ENCODE measurements around the gene LIMK1.
A peak's percentile ranks its signal among the peaks of the same experiment; 100 is the strongest.
"Not testable (repeated sequence)": the region's sequence is repeated elsewhere in the genome, so short reads cannot be mapped to it uniquely, and the experiment has no call there.

The LIMK1 gene

DNA sequence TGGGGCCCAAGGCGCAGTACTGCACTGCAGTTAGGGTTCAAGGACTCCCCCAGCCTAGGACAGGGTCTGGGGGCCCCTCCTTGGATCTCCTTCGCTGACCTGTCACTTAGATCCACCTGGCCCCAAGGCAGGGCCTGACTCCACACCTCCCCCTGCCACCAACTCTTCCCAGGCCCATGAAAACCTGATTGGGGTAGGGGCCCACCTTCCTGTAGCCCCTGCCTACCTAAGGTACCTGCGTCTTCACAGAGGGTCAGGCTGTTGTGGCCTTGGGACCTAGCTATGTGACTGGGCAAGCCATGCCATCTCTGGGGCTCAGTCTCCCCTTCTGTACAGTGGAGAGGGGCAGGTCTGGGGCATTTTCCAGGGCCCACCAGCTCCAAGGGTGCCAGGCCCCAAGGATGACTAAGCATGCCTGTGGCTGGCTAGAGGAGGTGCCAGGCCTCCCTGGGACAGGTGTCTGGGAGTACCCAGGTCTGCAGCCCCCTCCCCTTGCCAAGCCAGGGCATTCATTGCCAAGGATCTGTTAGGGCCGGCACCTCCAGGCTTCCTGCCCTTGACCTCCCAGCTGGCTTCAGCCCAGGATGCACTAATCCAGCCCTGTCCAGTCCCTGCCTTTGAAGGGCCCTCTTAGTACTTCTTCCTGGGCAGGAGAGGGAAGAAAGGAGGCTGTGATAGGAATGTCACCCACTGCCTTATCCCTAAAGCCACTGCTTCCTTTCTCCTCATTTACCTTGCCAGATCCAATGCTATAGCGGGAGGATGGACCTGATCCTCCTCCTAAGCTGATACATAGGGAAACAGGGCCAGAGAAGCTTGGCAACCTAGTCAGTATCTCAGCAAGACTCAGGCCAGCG lies 1.3 kb downstream of the LIMK1 start:
- no peak for DNase-seq

DNA sequence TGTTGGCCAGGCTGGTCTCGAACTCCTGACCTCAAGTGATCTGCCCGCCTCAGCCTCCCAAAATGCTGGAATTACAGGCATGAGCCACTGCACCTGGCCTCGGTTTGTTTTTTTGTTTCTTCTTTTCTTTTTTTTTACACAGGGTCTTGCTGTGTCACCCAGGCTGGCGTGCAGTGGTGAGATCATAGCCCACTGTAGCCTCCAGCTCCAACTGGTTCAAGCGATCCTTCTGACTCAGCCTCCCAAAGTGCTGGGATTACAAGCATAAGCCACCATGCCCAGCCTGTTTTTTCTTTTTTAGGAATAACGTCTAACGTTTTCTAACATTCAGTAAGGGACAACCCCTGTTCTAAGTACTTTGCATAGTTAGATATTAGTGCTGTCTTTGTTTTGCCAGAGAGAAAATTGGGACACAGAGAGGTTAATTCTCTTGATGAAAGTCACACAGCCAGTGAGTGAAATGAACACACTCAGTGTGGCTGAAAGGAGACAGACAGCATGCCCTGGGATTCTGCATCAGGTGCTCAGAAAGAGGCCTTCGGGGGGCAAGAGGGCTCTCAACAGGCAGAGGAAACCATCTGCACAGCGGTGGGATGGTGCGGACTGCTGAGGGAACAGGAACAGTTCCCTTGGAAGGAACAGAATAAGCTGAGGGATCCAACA lies 4.3 kb downstream of the LIMK1 start:
- DNase-seq = no peak

DNA sequence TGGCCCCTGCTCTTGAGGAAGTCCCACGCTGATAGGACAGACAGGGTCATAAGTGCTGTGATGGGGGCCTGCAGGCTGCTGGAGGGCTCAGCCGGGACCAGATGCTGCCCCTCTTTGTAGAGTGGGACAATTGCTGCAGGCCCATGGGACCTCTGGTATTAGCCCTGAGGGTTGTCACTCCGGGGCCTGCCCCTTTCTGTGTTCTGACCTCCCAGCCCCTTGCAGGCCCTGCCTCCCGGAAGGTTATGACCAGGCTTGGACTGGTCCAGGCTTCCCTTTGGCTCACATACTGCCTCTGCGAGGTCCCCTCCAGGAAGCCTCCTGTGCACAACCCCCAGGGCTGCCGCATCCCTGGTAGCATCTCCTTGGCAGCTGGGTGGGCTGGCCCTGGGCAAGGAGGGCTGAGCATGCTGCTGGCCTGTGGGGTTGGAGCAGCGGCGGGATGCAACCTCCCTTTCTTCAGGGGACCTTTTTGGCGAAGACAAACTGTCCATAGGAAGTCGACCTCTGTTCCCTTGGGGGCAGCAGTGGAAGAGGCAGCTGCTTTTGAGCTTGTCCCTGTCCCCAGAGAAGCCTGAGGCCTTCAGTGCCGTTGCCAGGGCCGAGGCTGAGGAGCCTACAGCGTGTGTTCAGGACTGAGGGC lies 8.8 kb downstream of the LIMK1 start:
- DNase-seq = no peak

DNA sequence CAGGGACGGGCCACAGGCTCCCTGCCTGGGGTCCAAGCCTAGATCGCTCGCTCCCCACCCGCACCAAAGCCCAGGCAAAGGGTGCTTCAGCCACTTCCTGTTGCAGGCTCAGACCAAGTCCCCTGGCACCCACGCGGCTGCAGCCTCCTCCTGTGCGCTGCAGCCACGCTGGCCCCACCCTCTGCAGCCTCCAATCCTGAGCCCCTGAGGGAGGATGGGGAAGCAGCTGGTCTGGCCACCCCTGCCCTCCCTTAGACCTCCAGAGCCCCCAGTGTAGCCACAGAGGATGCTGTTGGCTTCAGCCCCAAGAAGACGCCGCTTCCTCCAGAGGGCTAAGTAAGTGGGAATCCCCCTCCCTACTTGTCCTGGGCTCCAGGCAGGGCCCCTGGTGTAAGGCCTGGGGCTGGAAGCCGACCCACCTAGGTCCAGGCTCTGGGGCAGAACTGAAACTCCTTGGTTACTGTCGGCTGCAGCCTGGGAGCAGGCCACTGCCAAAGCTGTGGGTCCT lies 9.4 kb downstream of the LIMK1 start:
- no peak for DNase-seq

DNA sequence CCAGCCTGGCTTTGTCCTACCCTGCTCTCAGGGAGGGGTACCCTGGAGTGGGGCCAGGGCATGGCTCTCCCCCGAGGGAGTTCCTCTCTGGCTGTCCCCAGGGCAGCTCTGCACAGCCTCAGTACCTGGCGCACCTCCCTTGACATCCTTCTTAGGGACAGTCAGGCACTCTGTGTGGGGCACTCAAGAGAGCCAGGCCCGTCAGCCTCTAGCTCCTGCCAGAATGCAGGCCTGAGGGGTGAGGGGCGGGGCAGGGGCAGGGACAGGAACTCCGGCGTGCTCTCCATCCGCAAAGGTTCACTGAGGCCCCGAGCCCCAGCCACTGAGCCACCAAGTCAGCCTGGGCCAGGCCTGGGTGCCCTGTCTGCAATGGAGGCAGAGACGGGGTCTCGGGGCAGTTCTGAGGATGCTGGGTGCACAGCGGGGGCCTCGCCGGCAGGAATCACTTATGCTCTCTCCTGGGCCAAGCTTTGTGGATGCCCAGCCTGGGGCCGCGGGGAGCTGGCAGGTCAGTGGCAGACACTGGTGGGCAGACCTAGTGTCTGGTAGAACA lies 10.1 kb downstream of the LIMK1 start:
- no peak for DNase-seq

DNA sequence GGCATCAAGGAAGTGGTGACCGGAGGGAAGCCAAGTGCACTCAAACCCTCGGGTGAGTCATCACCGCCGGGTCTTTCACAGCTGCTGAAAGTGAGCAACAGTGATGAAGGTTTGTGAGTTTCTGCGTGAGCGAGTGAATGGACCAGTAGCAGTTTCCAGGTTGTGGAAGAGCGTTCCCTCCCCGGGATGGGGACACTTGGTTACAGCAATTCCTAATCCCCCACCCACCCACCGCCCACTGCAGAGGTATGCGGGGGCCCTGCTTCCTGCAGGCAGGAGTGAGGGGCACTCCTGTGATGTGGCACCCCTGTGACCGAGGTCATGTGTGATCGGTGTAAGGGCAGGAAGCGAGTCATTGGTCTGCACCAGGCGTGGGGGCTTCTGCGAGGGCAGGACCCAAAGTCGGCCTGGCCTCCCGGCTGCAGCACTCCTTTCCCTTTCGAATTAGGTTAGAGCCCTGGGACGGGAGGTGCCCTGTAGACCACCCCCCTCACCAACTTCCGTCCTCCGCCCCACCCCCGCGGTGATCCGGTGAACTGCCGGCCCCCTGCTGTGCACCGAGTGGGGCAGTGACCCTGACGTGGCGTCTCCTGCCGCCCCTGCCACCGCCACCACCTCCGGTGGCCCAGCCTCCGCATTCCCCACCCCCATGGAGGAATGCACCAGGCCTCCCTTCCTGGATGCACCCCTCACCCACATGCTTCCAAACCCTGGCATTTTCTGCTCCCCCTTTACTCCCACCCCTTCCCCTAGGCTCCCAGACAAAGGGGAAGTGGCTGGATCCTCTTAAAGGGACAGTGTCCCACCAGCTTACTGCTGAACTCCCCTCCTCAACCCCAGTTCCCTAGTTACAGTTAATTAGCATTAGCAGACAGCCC lies 10.9 kb downstream of the LIMK1 start:
- DNase-seq = peak; percentile 95

DNA sequence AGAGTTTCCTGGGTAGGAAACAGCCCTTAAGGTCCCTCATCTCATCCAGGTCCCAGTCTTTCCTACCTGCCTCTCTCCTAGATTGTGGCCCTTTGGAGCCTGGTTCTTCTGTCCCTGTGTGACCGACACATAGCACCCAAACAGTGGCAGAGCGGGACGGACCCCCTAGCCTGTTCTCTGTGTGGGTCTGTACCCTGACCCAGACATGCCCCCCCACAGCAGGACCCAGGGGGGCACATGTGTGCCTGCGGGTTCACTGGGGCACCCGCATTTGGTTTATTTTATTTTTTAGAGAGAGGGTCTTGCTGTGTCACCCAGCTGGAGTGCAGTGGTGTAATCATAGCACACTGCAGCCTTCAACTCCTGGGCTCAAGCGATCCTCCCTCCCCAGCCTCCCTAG lies 11.5 kb downstream of the LIMK1 start:
- DNase-seq = no peak

DNA sequence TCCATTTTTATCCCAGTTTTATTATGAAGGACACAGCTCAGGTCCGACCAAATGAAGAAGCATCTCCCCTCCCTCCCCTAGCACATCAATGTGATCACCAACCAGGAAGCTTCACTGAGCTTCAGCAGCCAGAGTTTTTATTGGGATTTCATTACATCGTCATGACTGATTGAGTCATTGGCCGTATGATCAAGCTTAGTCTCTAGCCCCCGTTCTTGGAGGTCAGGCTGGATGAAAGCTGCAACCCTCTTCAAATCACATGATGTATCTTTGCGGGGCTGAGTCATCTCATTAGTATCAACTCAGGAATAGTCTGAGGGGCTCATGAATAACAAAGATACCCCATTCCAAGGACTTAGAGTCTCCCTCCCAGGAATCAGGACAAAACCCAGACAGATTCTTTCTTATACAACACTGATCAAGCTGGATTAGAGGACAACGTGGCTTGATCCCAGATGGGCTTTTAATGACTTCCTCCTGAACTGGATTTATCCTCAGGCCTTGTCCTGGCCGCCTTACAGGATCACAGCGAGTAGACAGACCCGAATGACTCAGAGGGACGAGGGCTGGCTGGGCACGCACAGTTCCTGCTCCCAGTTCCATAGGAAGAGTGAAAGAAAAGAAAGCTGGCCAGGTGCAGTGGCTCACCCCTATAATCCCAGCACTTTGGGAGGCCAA lies 14.5 kb downstream of the LIMK1 start:
- DNase-seq = peak; percentile 85

DNA sequence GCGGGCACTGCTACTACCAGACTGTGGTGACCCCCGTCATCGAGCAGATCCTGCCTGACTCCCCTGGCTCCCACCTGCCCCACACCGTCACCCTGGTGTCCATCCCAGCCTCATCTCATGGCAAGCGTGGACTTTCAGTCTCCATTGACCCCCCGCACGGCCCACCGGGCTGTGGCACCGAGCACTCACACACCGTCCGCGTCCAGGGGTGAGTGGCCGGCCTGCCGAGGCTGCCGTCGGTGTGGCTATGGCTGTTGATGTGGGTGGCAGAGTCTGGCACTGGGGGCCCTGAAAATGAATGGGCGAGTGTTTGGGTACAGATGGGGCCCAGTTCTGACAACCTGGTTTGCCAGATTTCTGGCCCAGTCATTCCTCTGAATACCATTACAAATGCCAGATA lies 15.4 kb downstream of the LIMK1 start:
- DNase-seq = no peak

DNA sequence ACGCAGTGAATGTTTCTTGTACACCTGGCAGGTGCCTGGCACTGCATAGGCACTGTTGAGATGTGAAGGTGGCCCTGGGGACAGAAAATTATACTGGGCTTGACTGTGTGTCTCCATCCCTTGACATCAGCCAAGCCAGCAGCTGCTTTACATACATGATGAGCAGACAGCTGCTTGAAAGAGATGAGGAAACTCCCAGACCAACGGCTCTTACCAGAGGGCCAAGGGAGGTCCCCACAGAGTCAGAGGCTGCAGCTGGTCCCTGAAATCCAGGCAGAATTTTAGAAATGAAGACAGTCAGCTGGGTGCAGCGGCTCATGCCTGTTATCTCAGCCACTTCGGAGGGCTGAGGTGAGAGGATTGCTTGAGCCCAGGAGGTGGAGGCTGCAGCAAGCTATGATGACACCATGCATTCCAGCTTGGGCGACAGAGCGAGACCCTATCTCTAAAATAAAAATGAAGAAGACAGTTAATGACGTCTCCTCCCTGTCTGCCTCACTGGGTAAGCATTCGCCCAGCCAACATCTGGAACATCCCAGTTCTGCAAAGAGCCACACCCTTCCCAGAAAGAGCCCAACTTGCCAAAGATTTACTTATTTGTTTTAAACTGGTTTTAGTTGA lies 17.6 kb downstream of the LIMK1 start:
- no peak for DNase-seq

DNA sequence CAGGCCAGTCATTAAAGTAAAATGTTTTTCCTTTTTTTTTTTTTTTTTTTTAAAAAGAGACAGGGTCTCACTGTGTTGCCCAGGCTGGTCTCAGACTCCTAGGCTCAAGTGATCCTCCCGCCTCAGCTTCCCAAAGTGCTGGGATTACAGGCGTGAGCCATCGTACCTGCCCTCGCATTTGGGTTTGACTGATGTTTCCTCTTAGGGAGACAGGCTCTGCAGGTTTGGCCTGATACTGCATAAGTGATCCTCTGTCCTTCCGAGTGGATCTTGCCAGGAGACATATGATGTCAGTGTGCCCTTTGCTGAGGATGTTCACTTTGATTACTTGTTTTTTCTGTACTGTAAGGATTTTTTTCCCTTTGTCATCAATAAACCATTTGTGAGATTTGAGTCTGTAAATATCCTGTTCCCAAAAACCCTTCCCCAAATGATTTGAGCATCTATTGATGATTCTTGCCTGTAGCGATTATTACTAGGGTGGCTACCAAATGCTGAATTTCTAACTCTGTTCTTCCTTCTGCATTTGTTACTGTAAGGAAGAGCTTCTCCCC lies 19.7 kb downstream of the LIMK1 start:
- no peak for DNase-seq

DNA sequence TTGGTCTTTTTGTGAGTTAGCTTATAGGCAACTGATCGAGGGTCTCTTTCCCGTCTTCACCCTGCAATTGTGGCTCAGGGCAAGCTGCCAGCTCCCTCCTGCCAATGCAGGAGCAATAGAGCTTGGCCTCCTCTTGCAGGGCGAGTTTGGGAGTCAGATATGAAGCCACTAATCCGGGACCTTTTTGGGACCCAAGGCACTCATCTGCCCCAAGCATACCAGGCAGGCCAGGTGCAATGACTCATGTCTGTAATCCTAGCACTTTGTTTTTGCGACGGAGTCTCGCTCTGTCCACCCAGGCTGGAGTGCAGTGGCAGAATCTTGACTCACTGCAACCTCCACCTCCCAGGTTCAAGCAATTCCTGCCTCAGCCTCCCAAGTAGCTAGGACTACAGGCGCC lies 21.1 kb downstream of the LIMK1 start:
- DNase-seq = no peak

DNA sequence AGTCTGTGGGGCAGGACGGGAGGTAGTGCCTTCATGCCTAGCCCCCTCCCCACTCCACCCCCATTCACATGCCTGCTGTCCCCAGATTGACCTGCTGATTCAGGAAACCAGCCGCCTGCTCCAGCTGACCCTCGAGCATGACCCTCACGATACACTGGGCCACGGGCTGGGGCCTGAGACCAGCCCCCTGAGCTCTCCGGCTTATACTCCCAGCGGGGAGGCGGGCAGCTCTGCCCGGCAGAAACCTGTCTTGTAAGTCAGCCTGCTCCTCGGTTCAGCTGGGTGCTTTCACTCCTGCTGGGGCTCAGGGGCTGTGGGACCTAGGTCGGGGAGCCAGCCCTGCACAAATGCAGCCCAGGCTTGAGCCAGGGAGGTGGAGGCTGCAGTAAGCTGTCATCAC lies 22.4 kb downstream of the LIMK1 start:
- no peak for DNase-seq

DNA sequence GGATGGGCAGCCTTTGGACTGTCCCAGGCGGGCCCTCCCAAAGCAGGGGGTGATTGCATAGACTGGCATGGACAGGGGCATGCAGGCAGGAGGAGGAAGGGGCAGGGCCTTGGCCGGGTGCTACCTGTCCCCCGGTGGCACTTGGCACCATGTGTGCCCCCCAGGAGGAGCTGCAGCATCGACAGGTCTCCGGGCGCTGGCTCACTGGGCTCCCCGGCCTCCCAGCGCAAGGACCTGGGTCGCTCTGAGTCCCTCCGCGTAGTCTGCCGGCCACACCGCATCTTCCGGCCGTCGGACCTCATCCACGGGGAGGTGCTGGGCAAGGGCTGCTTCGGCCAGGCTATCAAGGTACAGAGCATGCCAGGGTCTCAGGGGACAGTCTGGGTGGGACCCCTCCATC lies 23.2 kb downstream of the LIMK1 start:
- no peak for DNase-seq

DNA sequence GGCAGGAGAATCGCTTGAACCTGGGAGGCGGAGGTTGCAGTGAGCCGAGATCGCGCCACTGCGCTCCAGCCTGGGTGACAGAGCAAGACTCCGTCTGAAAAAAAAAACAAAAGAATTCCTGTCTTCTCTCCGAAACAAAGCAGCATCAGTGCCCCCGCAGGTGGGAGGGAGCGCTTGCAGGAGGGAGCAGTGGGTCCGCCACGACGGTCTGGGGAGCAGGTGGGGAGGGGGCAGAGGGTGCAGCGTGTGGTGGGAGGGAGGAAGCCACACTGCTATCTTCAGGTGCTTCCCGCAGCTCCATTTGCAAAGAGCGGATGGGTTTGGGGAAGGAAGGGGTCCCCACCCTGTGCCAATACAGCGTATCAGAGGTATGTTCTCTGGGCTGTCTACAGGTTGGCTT lies 31.7 kb downstream of the LIMK1 start:
- DNase-seq = no peak

DNA sequence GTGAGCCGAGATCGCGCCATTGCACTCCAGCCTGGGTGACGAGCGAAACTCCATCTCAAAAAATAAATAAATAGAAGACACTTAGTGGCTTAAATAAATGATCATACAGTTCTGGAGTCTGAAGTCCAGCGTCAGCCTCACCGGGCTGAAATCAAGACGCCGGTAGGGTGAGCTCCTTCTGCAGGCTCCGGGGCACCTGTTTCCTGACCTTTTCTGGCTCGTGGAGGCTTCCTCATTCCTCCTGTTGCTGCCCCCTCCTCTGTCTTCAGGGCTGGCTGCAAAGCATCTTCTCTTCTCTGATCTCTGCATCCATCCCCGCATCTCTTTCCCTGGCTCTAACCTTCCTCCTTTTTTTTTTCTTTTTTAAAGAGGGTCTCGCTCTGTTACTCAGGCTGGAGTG lies 32.8 kb downstream of the LIMK1 start:
- no peak for DNase-seq

DNA sequence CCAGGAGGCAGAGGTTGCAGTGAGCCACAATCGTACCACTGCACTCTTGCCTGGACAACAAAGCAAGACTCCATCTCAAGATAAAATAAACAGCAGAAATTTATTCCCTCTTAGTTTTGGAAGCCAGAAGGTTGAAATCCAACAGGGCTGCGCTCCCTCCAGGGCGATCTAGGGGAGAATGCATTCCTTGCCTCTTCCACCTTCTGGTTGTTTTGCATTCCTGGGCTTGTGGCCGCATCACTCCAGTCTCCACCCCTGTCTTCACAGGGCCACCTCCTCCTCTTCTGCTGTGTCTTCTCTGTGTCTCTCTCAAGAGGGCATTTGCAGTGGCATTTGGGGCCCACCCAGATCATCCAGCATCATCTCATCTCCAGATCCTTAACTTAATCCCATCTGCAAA lies 36.2 kb downstream of the LIMK1 start:
- DNase-seq = no peak

DNA sequence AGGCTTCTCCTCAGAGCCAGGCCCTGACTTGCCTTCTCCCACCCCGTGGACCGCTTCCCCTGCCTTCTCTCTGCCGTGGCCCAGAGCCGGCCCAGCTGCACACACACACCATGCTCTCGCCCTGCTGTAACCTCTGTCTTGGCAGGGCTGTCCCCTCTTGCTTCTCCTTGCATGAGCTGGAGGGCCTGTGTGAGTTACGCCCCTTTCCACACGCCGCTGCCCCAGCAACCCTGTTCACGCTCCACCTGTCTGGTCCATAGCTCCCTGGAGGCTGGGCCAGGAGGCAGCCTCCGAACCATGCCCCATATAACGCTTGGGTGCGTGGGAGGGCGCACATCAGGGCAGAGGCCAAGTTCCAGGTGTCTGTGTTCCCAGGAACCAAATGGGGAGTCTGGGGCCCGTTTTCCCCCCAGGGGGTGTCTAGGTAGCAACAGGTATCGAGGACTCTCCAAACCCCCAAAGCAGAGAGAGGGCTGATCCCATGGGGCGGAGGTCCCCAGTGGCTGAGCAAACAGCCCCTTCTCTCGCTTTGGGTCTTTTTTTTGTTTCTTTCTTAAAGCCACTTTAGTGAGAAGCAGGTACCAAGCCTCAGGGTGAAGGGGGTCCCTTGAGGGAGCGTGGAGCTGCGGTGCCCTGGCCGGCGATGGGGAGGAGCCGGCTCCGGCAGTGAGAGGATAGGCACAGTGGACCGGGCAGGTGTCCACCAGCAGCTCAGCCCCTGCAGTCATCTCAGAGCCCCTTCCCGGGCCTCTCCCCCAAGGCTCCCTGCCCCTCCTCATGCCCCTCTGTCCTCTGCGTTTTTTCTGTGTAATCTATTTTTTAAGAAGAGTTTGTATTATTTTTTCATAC lies 38.0 kb downstream of the LIMK1 start:
- no peak for DNase-seq

DNA sequence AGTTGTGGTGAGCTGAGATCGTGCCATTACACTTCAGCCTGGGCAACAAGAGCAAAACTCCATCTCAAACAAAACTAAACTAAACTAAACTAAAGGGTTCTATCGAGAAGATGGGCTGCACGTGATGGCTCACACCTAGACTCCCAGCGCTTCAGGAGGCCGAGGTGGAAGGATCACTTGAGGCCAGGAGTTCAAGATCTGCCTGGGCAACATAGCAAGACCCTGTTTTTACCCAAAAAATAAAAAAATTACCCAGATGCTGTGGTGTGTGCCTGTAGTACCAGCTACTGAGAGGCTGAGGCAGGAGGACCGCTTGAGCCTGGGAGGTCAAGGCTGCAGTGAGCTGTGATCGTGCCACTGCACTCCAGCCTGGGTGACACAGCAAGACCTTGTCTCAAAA lies 40.3 kb downstream of the LIMK1 start:
- DNase-seq = not testable (repeated sequence)

Measured in fibroblast of skin of back (primary cell).